Bone marrow (tissue), 2 donors: Measurements from ENCODE around the gene ACOX1.

Experiments used
- DNase-seq, 2 donors: peaks; one replicate each; lab custom pipeline; 2025; lab: John Stamatoyannopoulos, UW

The ACOX1 gene

GRCh38 chr17:76008630-76009425 is 29.9 kb upstream of the ACOX1 start:
- no peak for DNase-seq

GRCh38 chr17:76008208-76008607 is 29.2 kb upstream of the ACOX1 start:
- no peak for DNase-seq

GRCh38 chr17:76007850-76008165 is 28.8 kb upstream of the ACOX1 start:
- DNase-seq: no peak

GRCh38 chr17:76007131-76007849 is 28.3 kb upstream of the ACOX1 start:
- DNase-seq: no peak

GRCh38 chr17:76005263-76006149 is 26.5 kb upstream of the ACOX1 start:
- peak; percentile 33 to 51 for DNase-seq

GRCh38 chr17:76004750-76005262 is 25.8 kb upstream of the ACOX1 start:
- DNase-seq: no peak

- DNase-seq: no peak
These were observed 24.9 kb upstream of the ACOX1 start for GRCh38 chr17:76003915-76004314.

- no peak for DNase-seq
These were observed 23.1 kb upstream of the ACOX1 start for GRCh38 chr17:76002100-76002499.

- no peak for DNase-seq
These were observed 22.0 kb upstream of the ACOX1 start, which contains the start of gene CDK3 for GRCh38 chr17:76000755-76001521. TSS of gene CDK3 (plus strand) at chr17:76000855. CDS start at chr17:76001426, 571 bp downstream.

GRCh38 chr17:76000016-76000754 is 21.2 kb upstream of the ACOX1 start:
- DNase-seq: peak; percentile 24 to 41

GRCh38 chr17:75998327-75998795 is 19.4 kb upstream of the ACOX1 start:
- DNase-seq: no peak

GRCh38 chr17:75996665-75997590 is 18.0 kb upstream of the ACOX1 start:
- peak; percentile 27 to 62 for DNase-seq

GRCh38 chr17:75995385-75995925 is 16.5 kb upstream of the ACOX1 start:
- no peak for DNase-seq

GRCh38 chr17:75994802-75995370 is 15.9 kb upstream of the ACOX1 start:
- DNase-seq: no peak

- DNase-seq: no peak
These were observed 12.4 kb upstream of the ACOX1 start for GRCh38 chr17:75991396-75991795.

- DNase-seq: no peak
These were observed 8.1 kb upstream of the ACOX1 start for GRCh38 chr17:75987041-75987440.

- DNase-seq: no peak
These were observed 7.0 kb upstream of the ACOX1 start for GRCh38 chr17:75985986-75986385.

- DNase-seq: peak in 1 of 2 donors; percentile 5
These were observed 4.7 kb upstream of the ACOX1 start for GRCh38 chr17:75983501-75984181.
